Motor neuron (in vitro differentiated cells): ENCODE results near the gene SEMA3B. TPM values are rescaled to one million over a fixed set of nuclear protein-coding genes. Genes with fewer than 3 reads are reported as not detected.

Experiments used
- total RNA-seq, 8 experiments: library from RNA; unstranded; fragments of 300-600 nt; gene quantifications; 2 replicates each; pipeline versions ENCODE4 v1.2.3 to v1.2.4, GENCODE V29; 2022

SEMA3B gene
- total RNA-seq, 8 experiments from 2014 or later = 2.0 to 20.8 (median 6.9) TPM

Other genes starting within 250 kb of the SEMA3B start
- gene RBM5, start 180.2 kb upstream of the SEMA3B start, total RNA-seq = 100 to 1,000 TPM; 117 to 288 (median 144) TPM
- gene SEMA3F, start 113.8 kb upstream of the SEMA3B start, total RNA-seq = 1 to 10 TPM in 7 of 8 experiments, under 1 TPM in 1; 0.61 to 8.5 (median 3.1) TPM
- gene GNAT1, start 77.5 kb upstream of the SEMA3B start, total RNA-seq = under 1 TPM in 4 of 8 experiments, not detected in 4; 0.27 to 0.66 (median 0.34) TPM
- 1 to 10 TPM in 3 of 8 experiments, under 1 TPM in 5; 0.46 to 9.0 (median 0.85) TPM for gene SLC38A3, start 63.9 kb upstream of the SEMA3B start, total RNA-seq
- gene GNAI2, start 32.9 kb upstream of the SEMA3B start, total RNA-seq = 100 to 1,000 TPM in 4 of 8 experiments, 10 to 100 TPM in 4; 65.9 to 163 (median 100) TPM
- gene LSMEM2, start 9.9 kb downstream of the SEMA3B start, total RNA-seq = 1 to 10 TPM in 2 of 8 experiments, under 1 TPM in 5, not detected in 1; 0.36 to 2.6 (median 0.54) TPM
- 100 to 1,000 TPM in 1 of 8 experiments, 10 to 100 TPM in 7; 13.3 to 111 (median 24.8) TPM for gene IFRD2, start 23.3 kb downstream of the SEMA3B start, total RNA-seq
- gene HYAL3, start 30.3 kb downstream of the SEMA3B start, total RNA-seq = 1 to 10 TPM; 2.0 to 4.7 (median 3.1) TPM
- gene NAA80, start 30.3 kb downstream of the SEMA3B start, total RNA-seq = 1 to 10 TPM; 2.7 to 8.8 (median 5.1) TPM
- 10 to 100 TPM in 2 of 8 experiments, 1 to 10 TPM in 3, under 1 TPM in 3; 0.63 to 35.4 (median 1.2) TPM for gene HYAL1, start 34.4 kb downstream of the SEMA3B start, total RNA-seq
- gene HYAL2, start 53.6 kb downstream of the SEMA3B start, total RNA-seq = 10 to 100 TPM; 18.9 to 44.3 (median 27.0) TPM
- gene TUSC2, start 59.1 kb downstream of the SEMA3B start, total RNA-seq = 10 to 100 TPM; 15.5 to 36.9 (median 26.1) TPM
- 10 to 100 TPM; 14.0 to 21.3 (median 18.0) TPM for gene RASSF1, start 71.7 kb downstream of the SEMA3B start, total RNA-seq
- gene ZMYND10, start 76.6 kb downstream of the SEMA3B start, total RNA-seq = 10 to 100 TPM in 2 of 8 experiments, 1 to 10 TPM in 5, under 1 TPM in 1; 0.76 to 91.1 (median 2.2) TPM
- gene NPRL2, start 81.6 kb downstream of the SEMA3B start, total RNA-seq = 10 to 100 TPM; 17.9 to 90.8 (median 28.9) TPM
- gene CYB561D2, start 81.7 kb downstream of the SEMA3B start, total RNA-seq = 10 to 100 TPM; 12.7 to 28.7 (median 19.0) TPM
- 10 to 100 TPM; 17.2 to 66.1 (median 27.7) TPM for gene TMEM115, start 90.4 kb downstream of the SEMA3B start, total RNA-seq
- gene CACNA2D2, start 234.5 kb downstream of the SEMA3B start, total RNA-seq = 1 to 10 TPM; 1.7 to 8.5 (median 7.2) TPM